HG03097 (cell line): ENCODE data around the gene APBB2.

ENCODE experiments used
- ATAC-seq: cut with Tn5 transposase; IDR thresholded peaks from one replicate; pipeline ENCODE4 v1.9.1; 2021; ENCODE audit not compliant: unreplicated experiment, low FRiP score

APBB2 gene

DNA sequence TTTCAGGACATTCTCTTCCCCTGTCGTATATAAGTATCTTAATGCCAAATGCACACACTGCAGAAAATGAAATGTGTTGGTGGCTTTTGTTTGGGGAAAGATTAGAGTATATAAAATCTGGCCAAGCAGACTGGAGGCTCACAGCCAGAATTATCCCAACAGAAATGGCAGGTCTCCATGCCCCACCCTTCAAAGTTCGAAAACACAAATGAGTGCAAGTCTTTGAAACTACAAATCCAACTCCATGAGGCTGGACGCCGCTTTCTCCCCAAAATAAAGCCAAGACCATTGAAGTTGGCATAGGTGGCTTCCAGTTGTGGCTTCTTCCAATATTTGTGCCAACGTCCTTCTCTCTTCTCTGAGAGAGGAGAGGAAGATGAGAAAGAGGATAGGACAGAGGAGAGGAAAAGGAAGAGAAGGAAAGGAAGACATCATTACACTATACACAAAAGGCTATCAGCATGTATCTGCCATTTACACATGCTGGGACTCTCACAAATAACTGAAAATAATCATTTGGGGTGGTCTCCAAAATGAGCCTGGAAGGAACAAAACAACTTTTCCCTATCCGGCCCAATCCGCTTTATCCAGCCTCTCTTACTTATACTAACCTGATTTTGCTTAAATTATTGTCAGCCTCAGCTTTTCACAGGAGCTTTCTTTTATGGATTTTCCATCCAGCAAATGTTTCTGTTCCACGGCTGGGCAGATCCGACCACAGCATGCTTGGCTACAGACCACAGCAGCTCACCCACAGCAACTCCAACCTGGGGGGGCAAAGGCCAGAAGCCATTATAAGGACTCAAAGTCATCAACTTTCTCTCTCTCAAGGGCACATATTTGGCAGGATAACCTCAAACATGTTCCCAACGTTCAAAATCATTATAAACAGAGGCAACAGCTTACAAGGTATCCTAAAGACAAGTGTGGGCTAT, 71.7 kb downstream of the APBB2 start:
- ATAC-seq = no peak

DNA sequence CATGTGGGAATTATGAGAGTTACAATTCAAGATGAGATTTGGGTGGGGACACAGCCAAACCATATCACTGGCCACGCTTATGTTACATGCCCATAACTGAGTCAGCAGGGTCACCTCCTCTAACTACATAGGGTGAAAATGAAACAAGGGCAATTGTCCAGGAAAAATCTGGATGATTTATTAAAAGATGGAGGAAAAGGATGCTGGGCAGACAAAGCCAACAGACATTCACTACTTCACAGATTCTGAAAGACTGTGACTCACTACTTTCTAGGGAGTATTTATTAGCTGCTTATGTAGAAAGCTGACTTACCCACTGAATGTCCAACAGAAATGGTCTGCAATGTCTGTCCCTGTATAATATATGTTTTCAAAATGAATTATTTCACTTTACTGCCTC, 72.4 kb downstream of the APBB2 start:
- no peak for ATAC-seq

DNA sequence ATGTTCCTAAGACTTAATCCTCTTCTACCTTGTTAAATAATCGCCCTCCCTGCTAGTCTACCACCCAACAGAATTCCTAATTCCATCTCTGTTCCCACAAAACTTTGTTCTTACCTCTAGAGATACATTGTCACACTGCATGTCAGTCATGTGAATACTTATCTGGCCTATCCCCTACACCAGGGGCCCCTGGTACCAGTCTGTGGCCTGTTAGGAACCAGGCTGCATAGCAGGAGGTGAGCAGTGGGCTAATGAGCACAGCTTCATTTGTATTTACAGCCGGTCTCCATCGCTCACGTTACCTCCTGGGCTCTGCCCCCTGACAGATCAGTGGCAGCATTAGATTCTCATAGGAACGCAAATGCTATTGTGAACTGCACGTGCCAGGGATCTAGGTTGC, 73.9 kb downstream of the APBB2 start:
- no peak for ATAC-seq

DNA sequence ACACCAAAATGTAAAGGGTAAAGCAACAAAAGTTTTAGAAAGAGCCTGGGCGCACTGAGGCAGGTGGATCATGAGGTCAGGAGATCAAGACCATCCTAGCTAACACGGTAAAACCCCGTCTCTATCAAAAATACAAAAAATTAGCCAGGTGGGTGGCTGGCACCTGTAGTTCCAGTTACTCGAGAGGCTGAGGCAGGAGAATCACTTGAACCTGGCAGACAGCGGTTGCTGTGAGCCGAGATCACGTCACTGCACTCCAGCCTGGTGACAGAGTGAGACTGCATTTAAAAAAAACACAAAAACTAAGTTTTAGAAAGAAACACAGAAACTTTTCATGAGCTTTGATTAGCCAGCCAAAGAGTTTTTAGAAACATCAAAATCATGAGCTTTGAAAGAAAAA, 76.5 kb downstream of the APBB2 start:
- ATAC-seq = no peak

DNA sequence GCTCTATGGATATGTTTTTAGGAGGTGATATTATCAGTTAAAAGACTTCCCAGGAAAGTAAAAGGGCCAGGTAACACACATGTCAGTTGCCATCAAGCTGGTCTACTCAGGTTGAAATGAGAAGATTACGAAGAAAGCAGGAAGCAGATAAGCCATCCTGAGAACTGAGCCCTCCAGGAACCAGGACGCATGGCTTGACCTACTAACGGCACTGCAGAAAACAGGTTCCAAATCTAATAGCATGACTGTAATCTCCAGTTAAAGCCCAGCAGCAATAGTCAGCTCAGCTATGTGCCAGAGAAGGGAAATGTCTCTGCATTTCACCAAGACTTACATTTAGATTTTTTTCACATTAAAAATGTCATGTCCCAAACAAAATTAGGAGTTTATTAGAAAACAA, 77.9 kb downstream of the APBB2 start:
- ATAC-seq = no peak

DNA sequence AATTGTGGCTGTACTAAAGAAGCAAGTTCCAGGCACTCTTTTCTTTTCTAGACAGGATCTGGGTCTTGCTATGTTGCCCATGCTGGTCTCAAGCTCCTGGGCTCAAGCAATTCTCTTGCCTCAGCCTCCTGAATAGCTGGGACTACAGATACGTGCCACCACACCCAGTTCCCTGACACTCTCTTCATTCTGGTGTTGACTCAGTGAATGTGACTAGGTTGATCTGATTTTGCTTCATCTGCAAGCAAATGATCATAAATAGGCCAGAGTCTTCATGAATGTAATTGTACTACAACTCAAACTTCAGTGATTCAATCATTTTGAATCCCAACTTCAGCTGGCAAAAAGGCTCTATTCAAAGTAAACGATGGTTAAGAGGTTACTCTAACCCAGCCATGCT, 78.5 kb downstream of the APBB2 start:
- ATAC-seq = no peak

DNA sequence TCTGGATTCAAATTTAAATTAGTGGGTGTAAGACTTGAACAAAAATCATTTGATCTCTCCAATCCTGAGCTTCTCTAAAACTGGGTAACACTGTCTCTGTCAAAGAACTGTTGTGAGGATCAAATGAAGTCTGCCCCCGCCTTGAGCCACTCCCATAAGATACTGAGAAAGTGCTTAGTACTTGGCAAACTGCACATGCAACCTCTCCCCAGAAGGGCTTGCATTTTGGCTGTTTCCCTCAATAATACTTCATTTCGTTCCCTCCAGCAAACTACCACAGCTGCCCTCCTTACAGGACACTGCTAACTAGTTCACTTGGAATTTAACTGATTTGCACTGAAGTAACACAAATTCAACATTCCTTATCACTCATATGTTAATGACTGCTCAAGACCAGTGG, 79.8 kb downstream of the APBB2 start:
- no peak for ATAC-seq

DNA sequence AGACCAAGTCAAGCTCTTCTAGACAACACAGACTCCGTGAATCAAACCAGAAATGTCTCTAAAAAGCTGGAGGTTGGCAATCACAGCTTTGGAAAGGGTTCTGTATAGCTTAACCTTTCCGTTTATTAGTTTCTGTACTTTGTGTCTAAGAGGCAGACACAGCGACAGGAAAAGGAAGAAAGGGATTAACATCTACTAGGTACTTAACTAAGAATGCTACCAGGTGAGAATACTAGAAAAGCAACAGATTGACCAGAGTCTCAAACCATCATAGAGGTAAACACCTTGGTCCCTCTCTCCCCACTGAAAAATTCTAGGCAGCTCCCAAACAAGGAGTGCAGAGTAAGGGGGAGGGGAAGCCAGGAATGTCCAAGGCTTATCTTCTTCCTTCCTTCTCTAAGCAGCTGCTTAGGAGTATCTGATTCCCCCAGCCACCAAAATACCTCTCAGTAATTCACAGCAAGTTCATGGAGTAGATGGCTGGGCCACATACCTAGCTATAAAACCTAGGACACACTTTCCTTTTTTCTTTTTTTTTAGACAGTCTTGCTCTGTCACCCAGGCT, 80.8 kb downstream of the APBB2 start:
- no peak for ATAC-seq

DNA sequence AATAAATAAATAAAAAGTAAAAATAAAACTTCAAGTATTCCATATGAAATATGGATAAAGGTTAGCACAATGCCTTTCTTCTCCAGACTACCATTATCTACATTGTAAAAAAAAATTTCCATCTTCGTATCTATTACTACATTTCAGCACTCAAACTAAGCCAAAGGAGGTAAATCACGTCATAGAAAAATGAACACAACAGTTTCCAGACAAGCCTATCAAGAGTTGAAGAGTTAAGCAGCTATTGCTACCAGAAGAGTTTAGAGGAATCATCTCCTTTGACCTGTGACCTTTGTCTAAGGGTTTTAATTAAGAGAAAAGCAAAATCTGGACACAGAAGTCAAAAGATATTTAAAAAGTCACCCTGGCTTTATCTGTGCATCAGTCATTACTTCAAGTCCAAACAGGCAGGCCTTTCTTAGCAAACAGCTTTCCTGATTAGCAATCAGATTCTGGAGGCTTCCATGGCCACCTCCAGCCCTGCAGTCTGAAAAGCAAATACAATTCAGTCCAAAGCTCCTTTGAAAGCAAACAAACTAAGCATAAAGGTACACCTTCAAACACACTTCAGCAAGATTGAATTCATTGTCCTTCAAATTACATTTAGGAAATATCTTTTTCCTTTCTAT, 82.2 kb downstream of the APBB2 start:
- no peak for ATAC-seq

DNA sequence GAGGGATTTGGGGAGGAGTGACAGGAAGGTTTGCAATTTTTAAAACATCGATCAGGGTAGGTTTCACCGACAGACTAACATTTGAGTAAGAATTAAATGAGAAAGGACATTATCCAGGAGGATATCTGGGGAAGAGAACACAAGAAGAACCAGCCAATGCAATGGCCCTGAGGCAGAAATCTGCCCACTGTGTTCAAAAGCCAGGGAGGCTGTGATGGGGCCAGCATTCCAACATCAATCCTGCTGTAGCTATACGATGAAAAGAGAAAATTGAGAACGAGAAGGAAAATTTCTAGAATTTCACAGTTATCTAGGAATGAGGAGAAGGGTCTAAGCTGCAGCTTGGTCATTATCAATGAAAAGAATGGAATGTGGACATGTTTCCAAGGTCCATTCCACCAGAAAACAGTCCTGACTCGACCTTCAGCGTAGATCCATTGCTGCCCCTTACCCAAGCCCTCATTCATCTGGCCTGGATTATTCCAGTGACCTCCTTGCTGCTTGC, 84.4 kb downstream of the APBB2 start:
- no peak for ATAC-seq

DNA sequence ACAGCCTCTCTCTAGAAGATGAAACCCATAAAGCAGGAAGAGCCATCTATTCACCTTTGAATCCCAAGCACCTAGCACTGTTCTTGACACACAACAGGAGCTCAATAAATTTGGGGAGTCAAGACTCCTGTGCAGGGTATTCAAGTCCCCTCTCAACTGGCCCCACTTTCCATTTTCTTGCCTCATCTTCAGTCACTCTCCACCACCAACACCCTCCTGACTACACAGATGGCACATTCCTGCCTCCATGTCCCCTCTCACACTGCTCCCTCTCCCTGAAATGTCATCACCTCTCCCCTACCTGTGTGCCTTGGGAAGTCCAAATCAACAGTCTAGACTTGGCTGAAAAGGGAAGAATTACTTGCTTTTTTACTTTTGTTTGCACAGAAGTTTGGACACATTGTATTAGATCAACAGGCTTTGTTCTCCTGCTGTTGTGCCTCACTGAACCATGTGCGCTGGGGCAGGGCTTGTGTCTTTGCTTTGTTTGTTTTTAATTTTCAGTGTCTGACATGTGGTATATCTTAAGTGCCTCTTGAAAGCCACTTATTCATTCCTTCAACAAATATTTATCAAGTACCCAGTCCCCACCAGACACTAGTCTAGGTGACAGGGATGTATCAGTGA, 85.1 kb downstream of the APBB2 start:
- no peak for ATAC-seq

DNA sequence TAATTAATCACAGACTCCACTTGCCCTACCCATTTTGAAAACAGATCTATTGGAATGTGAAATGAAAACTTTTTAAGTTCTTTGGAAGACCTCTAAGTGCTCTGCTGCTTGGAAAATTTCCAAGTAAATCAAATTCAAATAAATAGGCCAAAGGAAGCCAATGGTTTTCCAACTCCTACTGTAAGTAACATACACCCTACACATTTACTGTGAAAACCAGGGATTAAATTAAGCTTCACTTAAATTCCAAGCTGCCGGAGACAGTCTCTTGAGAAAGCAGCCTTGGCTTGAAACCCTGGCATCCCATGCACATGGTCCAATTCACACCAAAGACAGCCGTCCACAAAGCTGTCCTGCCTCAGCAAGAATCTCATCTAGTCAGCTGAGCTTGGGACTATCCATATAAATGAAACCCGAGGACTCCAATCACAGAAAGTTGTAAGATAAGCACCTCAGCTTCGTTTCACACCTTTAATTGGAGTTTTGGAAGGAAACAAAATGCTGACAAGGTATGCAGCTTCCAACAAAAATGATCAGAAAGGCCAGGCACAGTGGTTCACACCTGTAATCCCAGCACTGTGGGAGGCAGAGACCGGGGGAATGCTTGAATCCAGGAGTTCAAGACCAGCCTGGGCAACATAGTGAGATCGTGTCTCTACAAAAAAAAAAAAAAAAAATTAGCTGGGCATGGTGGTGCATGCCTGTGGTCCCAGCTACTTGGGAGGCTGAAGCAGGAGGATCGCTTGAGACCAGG, 88.6 kb downstream of the APBB2 start:
- no peak for ATAC-seq

DNA sequence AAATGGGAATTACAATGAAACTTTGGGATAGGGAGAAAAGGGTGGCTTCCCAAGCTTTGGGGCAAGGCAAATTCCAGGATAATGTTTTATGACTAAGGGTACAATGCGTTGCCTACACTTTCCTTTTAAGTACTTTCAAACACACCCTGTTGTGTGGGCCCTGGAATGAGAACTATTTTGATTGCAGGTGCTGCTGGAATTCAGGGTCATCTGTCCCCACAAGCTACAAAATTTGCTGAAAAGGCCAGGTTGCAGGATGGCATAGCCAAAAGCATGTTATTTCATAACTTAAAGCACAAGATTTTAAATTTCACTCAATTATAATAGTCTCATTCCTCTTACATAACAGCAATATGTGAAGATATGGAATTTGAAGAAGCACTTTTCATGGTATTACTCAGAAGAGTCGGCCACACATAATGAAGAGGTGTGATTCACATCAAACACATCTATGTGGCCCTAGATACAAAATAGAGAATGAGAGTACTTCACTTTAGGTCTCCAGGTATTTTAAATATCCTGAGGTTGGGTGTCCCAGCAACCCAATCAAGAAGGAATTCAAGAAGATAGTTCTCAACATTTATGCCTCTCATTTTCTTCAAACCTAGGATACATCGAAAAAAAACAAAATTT, 89.3 kb downstream of the APBB2 start:
- no peak for ATAC-seq

DNA sequence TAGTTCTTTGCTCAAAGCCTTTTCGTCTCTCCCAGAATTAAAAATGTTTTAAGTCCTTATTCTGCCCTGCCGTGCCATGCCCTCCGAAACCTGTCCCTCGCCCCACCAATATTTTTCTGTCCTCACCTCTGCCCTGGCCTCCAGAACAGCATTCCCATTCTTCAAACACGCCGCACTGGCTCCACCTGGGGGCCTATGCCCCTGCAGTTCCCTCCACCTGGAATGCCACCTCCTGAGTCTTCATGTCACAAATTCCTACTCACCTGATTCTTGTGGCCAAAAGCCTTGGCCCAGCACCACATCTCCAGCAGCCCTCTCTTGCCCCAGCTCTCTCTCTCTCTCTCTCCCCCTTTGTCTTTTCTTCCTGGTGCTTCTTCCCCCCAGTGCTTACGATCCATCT, 91.6 kb downstream of the APBB2 start:
- ATAC-seq = no peak

DNA sequence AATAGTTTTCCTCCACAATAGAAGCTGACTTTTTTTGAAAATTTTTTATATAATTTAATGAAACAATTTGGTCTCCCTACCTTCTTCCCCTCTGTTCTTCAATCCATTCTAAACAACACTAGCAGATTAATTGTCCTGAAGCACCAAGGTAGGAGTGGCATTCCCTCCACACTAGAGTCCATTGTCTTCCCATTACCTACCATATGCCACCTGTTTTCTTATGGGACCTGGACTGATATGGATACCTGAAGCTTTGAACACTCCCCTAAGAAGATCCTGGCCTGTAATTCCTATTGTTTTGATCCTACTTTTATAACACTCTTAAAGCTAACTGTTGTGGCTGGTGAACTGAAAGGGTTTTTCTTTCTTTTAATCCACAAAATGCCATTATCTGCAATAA, 92.0 kb downstream of the APBB2 start:
- ATAC-seq = no peak

DNA sequence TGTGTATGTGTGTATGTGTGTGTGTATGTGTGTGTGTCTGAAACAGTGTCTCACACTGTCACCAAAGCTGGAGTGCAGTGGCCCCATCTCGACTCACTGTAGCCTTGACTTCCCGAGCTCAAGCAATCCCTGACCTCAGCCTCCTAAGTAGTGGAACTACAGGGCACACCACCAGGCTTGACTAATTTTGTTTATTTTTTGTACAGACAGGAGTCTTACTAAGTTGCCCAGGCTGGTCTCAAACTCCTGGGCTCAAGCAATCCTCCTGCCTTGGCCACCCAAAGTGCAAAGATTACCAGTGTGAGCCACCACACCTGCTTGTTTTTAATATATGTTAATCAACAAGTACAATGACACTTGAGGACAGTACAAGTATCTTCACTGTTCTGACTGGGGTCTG, 92.4 kb downstream of the APBB2 start:
- no peak for ATAC-seq

DNA sequence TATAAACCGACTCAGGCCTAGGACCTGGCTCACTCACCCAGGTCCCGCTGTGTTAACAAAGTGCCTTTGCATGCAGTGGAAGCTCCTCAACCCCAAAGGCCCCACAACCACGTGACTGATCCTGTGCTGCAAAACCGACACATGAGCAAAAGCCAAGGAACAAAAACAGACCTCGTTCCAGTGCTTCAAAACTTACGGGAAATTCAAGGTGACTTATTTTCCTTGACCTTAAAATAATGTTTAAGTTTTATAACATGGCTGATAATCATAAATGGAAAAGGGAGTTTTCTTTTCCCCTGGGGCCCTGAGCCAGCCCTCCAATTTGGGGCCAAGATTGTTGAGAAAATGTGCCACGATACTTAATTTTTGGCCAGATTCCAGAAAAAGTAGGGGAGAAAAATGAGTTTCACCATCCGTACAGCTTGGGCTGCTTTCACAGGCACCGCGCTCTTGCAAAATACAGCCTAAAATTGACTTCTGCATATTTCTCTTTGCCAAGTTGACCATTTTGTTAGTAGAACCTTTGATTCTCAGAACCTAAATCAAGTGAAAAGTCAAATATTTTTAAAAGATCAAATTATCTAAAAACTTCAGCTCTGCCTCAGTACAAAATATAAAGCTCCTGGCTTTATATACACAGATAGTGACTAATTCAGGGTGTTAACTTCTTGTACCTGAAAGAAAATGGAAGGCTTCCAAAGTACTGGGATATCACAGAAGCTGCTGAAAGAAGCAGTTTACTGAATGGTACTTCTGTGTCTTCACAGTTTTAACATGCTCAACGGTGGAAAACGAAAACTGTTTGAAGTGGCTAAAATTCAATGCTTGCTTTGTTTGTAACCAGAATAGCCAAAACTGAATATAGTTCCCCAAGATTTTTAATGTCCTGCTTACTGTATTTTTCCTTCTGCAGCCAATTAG, 93.8 kb downstream of the APBB2 start:
- ATAC-seq = no peak

DNA sequence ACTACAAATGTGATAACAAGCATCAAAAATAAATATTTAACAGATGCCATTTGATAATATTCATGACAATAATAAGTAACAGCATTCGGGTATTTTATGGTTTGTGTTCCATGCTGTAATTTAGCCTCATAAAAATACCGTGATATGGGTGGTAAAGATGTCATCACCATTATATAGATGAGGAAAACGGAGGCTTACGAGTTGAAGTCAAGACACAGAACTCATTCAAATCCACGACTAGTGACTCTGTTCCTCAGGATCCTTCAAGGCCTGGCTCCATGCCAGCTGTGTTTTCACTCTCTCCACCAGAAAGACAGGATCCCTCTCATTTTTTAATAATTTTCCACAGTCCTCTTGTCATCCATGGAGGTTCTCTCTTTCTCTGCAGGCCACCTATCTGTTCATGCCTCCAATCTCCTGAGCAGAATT, 94.5 kb downstream of the APBB2 start:
- no peak for ATAC-seq

DNA sequence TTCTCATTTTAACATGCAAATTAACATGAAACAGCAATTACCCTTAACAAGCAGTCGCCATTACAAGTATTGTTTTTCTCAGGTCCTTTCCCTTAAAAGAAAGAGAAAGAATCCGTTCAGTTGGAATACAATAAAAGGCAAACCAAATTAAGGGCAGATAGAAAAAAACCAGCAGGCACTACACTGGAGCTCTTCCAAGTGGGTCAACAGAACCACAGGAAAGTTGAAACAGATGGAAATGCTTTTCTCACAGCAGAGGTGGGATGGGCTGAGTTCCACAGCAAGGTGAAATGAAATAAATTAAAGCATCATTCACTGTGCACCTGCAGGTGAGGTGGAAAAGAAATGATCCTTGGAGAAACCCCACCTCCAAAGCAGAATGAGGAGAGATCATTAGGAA, 102.6 kb downstream of the APBB2 start:
- no peak for ATAC-seq
